Stimulated activated CD8-positive, alpha-beta memory T cell treated with anti-CD3 and anti-CD28 coated beads, Interleukin-4, amount 100 ng/mL, for 24 hours (primary cell): ENCODE data around the gene NPC1L1.

ENCODE experiments used
- DNase-seq: peaks from one replicate; pipeline ENCODE4 v3.0.0-alpha.2; 2020; ENCODE audit warnings: low read depth

The NPC1L1 gene

GRCh38 chr7:44541028-44541869 is at the start of gene NPC1L1:
NPC1L1 (minus strand) TSS chr7:44541330; CDS start chr7:44541259, 71 bp downstream.
- no peak for DNase-seq

- no peak for DNase-seq
Observed at GRCh38 chr7:44590910-44591309, 49.8 kb upstream of the NPC1L1 start.

GRCh38 chr7:44587843-44588711 is 46.9 kb upstream of the NPC1L1 start:
- DNase-seq = no peak

- DNase-seq = no peak
Observed at GRCh38 chr7:44583146-44583865, 42.2 kb upstream of the NPC1L1 start.

GRCh38 chr7:44581879-44582603 is 40.9 kb upstream of the NPC1L1 start, which contains the start of gene TMED4:
TMED4 (minus strand) TSS chr7:44582231; CDS start chr7:44582206, 25 bp downstream.
- DNase-seq = peak; percentile 100

GRCh38 chr7:44580945-44581878 is 40.1 kb upstream of the NPC1L1 start:
- peak; percentile 20 for DNase-seq

- DNase-seq = no peak
Observed at GRCh38 chr7:44576228-44576627, 35.1 kb upstream of the NPC1L1 start.

GRCh38 chr7:44575054-44575453 is 33.9 kb upstream of the NPC1L1 start:
- DNase-seq = no peak

GRCh38 chr7:44574287-44574872 is 33.2 kb upstream of the NPC1L1 start:
- DNase-seq = no peak

GRCh38 chr7:44573464-44574286 is 32.5 kb upstream of the NPC1L1 start, which contains the start of gene DDX56:
DDX56 (minus strand) TSS chr7:44573908; CDS start chr7:44573895, 13 bp downstream.
- peak; percentile 91 for DNase-seq

GRCh38 chr7:44572771-44573170 is 31.6 kb upstream of the NPC1L1 start:
- DNase-seq = no peak

- no peak for DNase-seq
Observed at GRCh38 chr7:44569959-44570358, 28.8 kb upstream of the NPC1L1 start.

- DNase-seq = no peak
Observed at GRCh38 chr7:44568771-44569560, 27.8 kb upstream of the NPC1L1 start.

- no peak for DNase-seq
Observed at GRCh38 chr7:44567884-44568283, 26.8 kb upstream of the NPC1L1 start.

- no peak for DNase-seq
Observed at GRCh38 chr7:44566680-44567079, 25.6 kb upstream of the NPC1L1 start.

GRCh38 chr7:44565795-44566559 is 24.8 kb upstream of the NPC1L1 start:
- no peak for DNase-seq

- peak; percentile 47 for DNase-seq
Observed at GRCh38 chr7:44565097-44565794, 24.1 kb upstream of the NPC1L1 start.
